H1 (cell line): ENCODE results near the gene GADL1. TPM values are rescaled to one million over a fixed set of nuclear protein-coding genes. Genes with fewer than 3 reads are reported as not detected.

Experiments
- BACH1 ChIP-seq: IDR thresholded peaks from 2 replicates; pipeline ENCODE4 v1.6.1; 2012; ENCODE audit warnings: low read length, improper control_type of control experiment
- CBX5 ChIP-seq: fragments of 300-800, 300-1000 bp; sonication (generic); IDR thresholded peaks from 2 replicates; pipeline ENCODE4 v1.7.1; 2016; ENCODE audit warnings: antibody characterized with exemption, low read length, low read depth
- FOSL1 ChIP-seq: IDR thresholded peaks from 2 replicates; pipeline ENCODE4 v1.6.1; 2011; ENCODE audit warnings: mild to moderate bottlenecking, low read depth, low read length, moderate library complexity; ENCODE audit not compliant: insufficient read depth
- MAFK ChIP-seq: IDR thresholded peaks from 2 replicates; pipeline ENCODE4 v1.6.1; 2012; ENCODE audit warnings: low read depth, mild to moderate bottlenecking, improper control_type of control experiment, low read length
- RAD21 ChIP-seq, 2 experiments: IDR thresholded peaks in 1 of 2; conservative IDR thresholded peaks in 1 of 2; 2 replicates each; pipeline ENCODE4 v1.6.1; 2011; ENCODE audit warnings: low read depth in 2 of 2, low read length in 2 of 2, improper control_type of control experiment in 1 of 2, inconsistent platforms in 1 of 2, mild to moderate bottlenecking in 1 of 2, moderate library complexity in 1 of 2
- SP4 ChIP-seq: IDR thresholded peaks from 2 replicates; pipeline ENCODE4 v1.6.1; 2012; ENCODE audit warnings: low read length, inconsistent platforms
- polyA plus RNA-seq, 7 experiments: library from polyadenylated mRNA; depleted of rRNA in 3 of 7; stranded (reverse) in 5 of 7; unstranded in 2 of 7; fragments of >200 nt in 5 of 7; fragments of 200-250 nt in 2 of 7; gene quantifications; 1 replicate in 5 of 7; 2 replicates in 1 of 7; 4 replicates in 1 of 7; pipeline versions ENCODE4 v1.2.1 to v1.2.3, GENCODE V29; 2011 to 2013; ENCODE audit warnings: missing spikeins in 2 of 7, mixed read lengths in 2 of 7
- total RNA-seq: library from RNA; stranded (reverse); fragmentation: NEBNext Ultra II Directional; extraction: Animal tissue kit (Norgen Biotek cat#: 25700); gene quantifications from 2 replicates; pipeline ENCODE4 v1.2.1, GENCODE V29; 2021

Gene GADL1
- total and polyA plus RNA-seq, 2 of the 8 experiments (the other 6 are each of a cell fraction or from before 2014, with no cell fraction given), result 0.03 to 0.30 TPM

GRCh38 chr3:30810625-30811024 is 83.8 kb downstream of the GADL1 start (continued):
- TF ChIP-seq FOSL1 (no peak), RAD21 (IDR thresholded peaks at IDR 0.05 in 1 of 2, conservative IDR thresholded peaks at IDR 0.05 in 1 of 2; ENCODE audit: low read depth in 2 of 2, low read length in 2 of 2) (no peak), CBX5 (no peak), BACH1 (no peak), MAFK (no peak), SP4 (no peak)
